Urothelium cell line (cell line): ENCODE measurements around the gene LIPA.
A peak's percentile ranks its signal among the peaks of the same experiment; 100 is the strongest.

Experiments used
- DNase-seq: peaks from one replicate; pipeline ENCODE4 v3.0.0; 2011; ENCODE audit warnings: low spot score, mixed read lengths
- FAIRE-seq: peaks from 2 replicates; lab custom pipeline; 2011; peaks lifted over from hg19 to GRCh38; lab: Jason Lieb, UNC

The LIPA gene

GRCh38 chr10:89241486-89242344 lies 9.9 kb downstream of the LIPA start:
- DNase-seq (no peak), FAIRE-seq (no peak)

GRCh38 chr10:89241026-89241425 lies 10.5 kb downstream of the LIPA start:
- no peak for FAIRE-seq
- DNase-seq = no peak

- DNase-seq (no peak), FAIRE-seq (no peak)
Observed at GRCh38 chr10:89240519-89240918, 11.1 kb downstream of the LIPA start.

GRCh38 chr10:89238956-89239644 lies 12.5 kb downstream of the LIPA start:
- peak; percentile 32 for FAIRE-seq

GRCh38 chr10:89237849-89238248 lies 13.7 kb downstream of the LIPA start:
- DNase-seq (no peak), FAIRE-seq (no peak)

More at GRCh38 chr10:89238956-89239644, 12.5 kb downstream of the LIPA start:
- DNase-seq = no peak

GRCh38 chr10:89236226-89236797 lies 15.3 kb downstream of the LIPA start:
- FAIRE-seq = no peak
- no peak for DNase-seq

- no peak for FAIRE-seq
- DNase-seq = no peak
Observed at GRCh38 chr10:89235073-89235798, 16.3 kb downstream of the LIPA start.

GRCh38 chr10:89233033-89233432 lies 18.5 kb downstream of the LIPA start:
- FAIRE-seq = no peak
- DNase-seq = no peak

GRCh38 chr10:89228962-89229361 lies 22.6 kb downstream of the LIPA start:
- no peak for FAIRE-seq
- no peak for DNase-seq

GRCh38 chr10:89228146-89228545 lies 23.4 kb downstream of the LIPA start:
- DNase-seq (no peak), FAIRE-seq (no peak)

- no peak for FAIRE-seq
- DNase-seq = no peak
Observed at GRCh38 chr10:89226891-89227290, 24.7 kb downstream of the LIPA start.

GRCh38 chr10:89224739-89225443 lies 26.7 kb downstream of the LIPA start:
- FAIRE-seq (no peak), DNase-seq (no peak)

- DNase-seq = no peak
- FAIRE-seq = no peak
Observed at GRCh38 chr10:89221919-89222318, 29.7 kb downstream of the LIPA start.

GRCh38 chr10:89219513-89220218 lies 31.9 kb downstream of the LIPA start:
- no peak for FAIRE-seq
- DNase-seq = no peak

- FAIRE-seq = no peak
- peak; percentile 10 for DNase-seq
Observed at GRCh38 chr10:89217057-89217990, 34.3 kb downstream of the LIPA start.

GRCh38 chr10:89216056-89216455 lies 35.5 kb downstream of the LIPA start:
- FAIRE-seq (no peak), DNase-seq (no peak)

GRCh38 chr10:89215511-89215910 lies 36.1 kb downstream of the LIPA start:
- DNase-seq (no peak), FAIRE-seq (no peak)

GRCh38 chr10:89214566-89215165 lies 36.9 kb downstream of the LIPA start:
- FAIRE-seq (no peak), DNase-seq (no peak)
